HG03354 (cell line): ENCODE results near the gene FGF4.

Experiments used
- ATAC-seq: cut with Tn5 transposase; IDR thresholded peaks from one replicate; pipeline ENCODE4 v1.9.1; 2021; ENCODE audit warnings: mild to moderate bottlenecking; ENCODE audit not compliant: unreplicated experiment, poor library complexity, severe bottlenecking

Gene FGF4

GRCh38 chr11:69732910-69733309 lies 42.2 kb downstream of the FGF4 start:
- ATAC-seq = no peak

- ATAC-seq = no peak
Measured at GRCh38 chr11:69731110-69731509, 44.0 kb downstream of the FGF4 start.

- no peak for ATAC-seq
Measured at GRCh38 chr11:69730500-69730899, 44.6 kb downstream of the FGF4 start.

GRCh38 chr11:69729252-69729651 lies 45.9 kb downstream of the FGF4 start:
- no peak for ATAC-seq

- no peak for ATAC-seq
Measured at GRCh38 chr11:69727266-69727665, 47.9 kb downstream of the FGF4 start.

- ATAC-seq = no peak
Measured at GRCh38 chr11:69726481-69726880, 48.7 kb downstream of the FGF4 start.

- ATAC-seq = no peak
Measured at GRCh38 chr11:69726019-69726418, 49.1 kb downstream of the FGF4 start.

GRCh38 chr11:69721745-69722144 lies 53.4 kb downstream of the FGF4 start:
- no peak for ATAC-seq

GRCh38 chr11:69721106-69721505 lies 54.0 kb downstream of the FGF4 start:
- ATAC-seq = no peak
